Hepatocyte (in vitro differentiated cells): ENCODE measurements around the gene JOSD2. TPM values are rescaled to one million over a fixed set of nuclear protein-coding genes. Genes with fewer than 3 reads are reported as not detected.

Experiments used
- DNase-seq: peaks from one replicate; pipeline ENCODE4 v3.0.0-alpha.2; 2016; ENCODE audit warnings: low spot score
- H2AFZ ChIP-seq: fragments of 200-600 bp; sonication (generic); 2 replicates; pipeline ENCODE4 v1.6.0; 2016; ENCODE audit warnings: antibody characterized with exemption, mild to moderate bottlenecking
- H3K27ac ChIP-seq: fragments of 200-600 bp; sonication (generic); 2 replicates; pipeline ENCODE4 v1.5.1; 2016; ENCODE audit warnings: mild to moderate bottlenecking
- H3K27me3 ChIP-seq: fragments of 200-600 bp; sonication (generic); 2 replicates; pipeline ENCODE4 v1.6.1; 2016
- H3K36me3 ChIP-seq: fragments of 200-600 bp; sonication (generic); replicated peaks from 2 replicates; pipeline ENCODE4 v1.5.1; 2016; ENCODE audit warnings: low read depth; ENCODE audit not compliant: insufficient read depth
- H3K4me1 ChIP-seq: fragments of 200-600 bp; sonication (generic); 2 replicates; pipeline ENCODE4 v1.5.1; 2016; ENCODE audit warnings: mild to moderate bottlenecking, moderate library complexity; ENCODE audit not compliant: insufficient read depth
- H3K4me2 ChIP-seq: fragments of 200-600 bp; sonication (generic); 2 replicates; pipeline ENCODE4 v1.6.0; 2016
- H3K4me3 ChIP-seq: fragments of 200-600 bp; sonication (generic); 2 replicates; pipeline ENCODE4 v1.5.1; 2016; ENCODE audit warnings: mild to moderate bottlenecking
- H3K79me2 ChIP-seq: fragments of 200-600 bp; sonication (generic); 2 replicates; pipeline ENCODE4 v1.6.0; 2017; ENCODE audit warnings: mild to moderate bottlenecking
- H3K9me2 ChIP-seq: fragments of 200-600 bp; sonication (generic); replicated peaks from 2 replicates; pipeline ENCODE4 v1.6.0; 2017; ENCODE audit warnings: mild to moderate bottlenecking; ENCODE audit not compliant: insufficient read depth
- H3K9me3 ChIP-seq: fragments of 200-600 bp; sonication (generic); 2 replicates; pipeline ENCODE4 v1.5.1; 2016; ENCODE audit warnings: low read depth, mild to moderate bottlenecking
- H4K20me1 ChIP-seq: fragments of 200-600 bp; sonication (generic); 2 replicates; pipeline ENCODE4 v1.6.0; 2016; ENCODE audit warnings: mild to moderate bottlenecking; ENCODE audit not compliant: insufficient read depth, poor library complexity, severe bottlenecking
- EZH2 ChIP-seq: fragments of 200-600 bp; sonication (generic); IDR thresholded peaks from 2 replicates; pipeline ENCODE4 v1.6.1; 2016; ENCODE audit warnings: antibody characterized with exemption, mild to moderate bottlenecking, borderline replicate concordance
- EZH2phosphoT487 ChIP-seq: fragments of 200-600 bp; sonication (generic); IDR thresholded peaks from one replicate; pipeline ENCODE4 v1.6.1; 2018; ENCODE audit warnings: antibody characterized with exemption, mild to moderate bottlenecking, low read depth, moderate library complexity; ENCODE audit not compliant: unreplicated experiment, severe bottlenecking
- WGBS: methylation state at CpG from one replicate; pipeline ENCODE4 v1.1.6; 2016; ENCODE audit warnings: low lambda C conversion rate; ENCODE audit errors: missing lambda C conversion rate; 5-methylcytosine and 5-hydroxymethylcytosine counted together
- polyA plus RNA-seq: library from polyadenylated mRNA; unstranded; fragments of >200 nt; fragmentation: Nextera tagmentation; extraction: Ambion mirVana; gene quantifications from 2 replicates; pipeline ENCODE4 v1.2.1, GENCODE V29; 2016
- total RNA-seq: library from RNA; depleted of rRNA; stranded (reverse); fragments of >200 nt; gene quantifications from 2 replicates; pipeline ENCODE4 v1.2.3, GENCODE V29; 2014
- TF ChIP-seq, protein P1 (sequence below): fragments of 200-600 bp; sonication (generic); IDR thresholded peaks from 2 replicates; pipeline ENCODE4 v1.5.1; 2016; ENCODE audit warnings: antibody characterized with exemption, mild to moderate bottlenecking; ENCODE audit not compliant: poor library complexity

JOSD2 gene
- total and polyA plus RNA-seq, 2 experiments from 2014 or later, result 19.0 to 82.9 TPM

DNA sequence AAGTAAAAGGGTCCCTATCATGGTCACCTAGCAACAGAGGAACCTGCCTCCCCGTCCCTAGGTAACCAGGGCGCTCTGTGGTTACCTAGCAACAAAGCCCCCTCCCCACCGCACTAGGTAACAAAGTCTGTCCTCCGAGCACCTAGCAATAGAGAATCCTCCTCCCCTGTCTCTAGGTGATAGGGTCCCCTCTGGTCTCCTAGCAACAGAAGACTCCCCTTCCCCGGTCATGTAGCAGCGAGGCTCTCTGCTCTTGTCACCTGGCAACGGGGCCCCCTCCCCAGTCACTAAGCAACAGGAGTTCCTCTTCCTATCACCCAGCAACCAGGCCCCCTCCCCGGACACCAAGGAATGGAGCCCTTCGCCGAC, 307 bp downstream of the JOSD2 start:
- H3K9me2 ChIP-seq, result no peaks in the 10 kb centered on the region
- H3K4me2 ChIP-seq, result peak overlapping the region; percentile 84
- H3K27me3 ChIP-seq, result no peaks in the 10 kb centered on the region
- WGBS, result 4% methylated on average over 10 of the region's 10 CpGs
- peak overlapping the region; percentile 17 for H3K4me3 ChIP-seq
- peak overlapping the region; percentile 17 for H2AFZ ChIP-seq
- H3K27ac ChIP-seq, result peak overlapping the region; percentile 14
- no peaks in the 10 kb centered on the region for H3K36me3 ChIP-seq
- DNase-seq, result no peak
- no peaks in the 10 kb centered on the region for H4K20me1 ChIP-seq
- TF ChIP-seq EZH2phosphoT487 (no peak), EZH2 (no peak)
- TF ChIP-seq, protein P1, sequence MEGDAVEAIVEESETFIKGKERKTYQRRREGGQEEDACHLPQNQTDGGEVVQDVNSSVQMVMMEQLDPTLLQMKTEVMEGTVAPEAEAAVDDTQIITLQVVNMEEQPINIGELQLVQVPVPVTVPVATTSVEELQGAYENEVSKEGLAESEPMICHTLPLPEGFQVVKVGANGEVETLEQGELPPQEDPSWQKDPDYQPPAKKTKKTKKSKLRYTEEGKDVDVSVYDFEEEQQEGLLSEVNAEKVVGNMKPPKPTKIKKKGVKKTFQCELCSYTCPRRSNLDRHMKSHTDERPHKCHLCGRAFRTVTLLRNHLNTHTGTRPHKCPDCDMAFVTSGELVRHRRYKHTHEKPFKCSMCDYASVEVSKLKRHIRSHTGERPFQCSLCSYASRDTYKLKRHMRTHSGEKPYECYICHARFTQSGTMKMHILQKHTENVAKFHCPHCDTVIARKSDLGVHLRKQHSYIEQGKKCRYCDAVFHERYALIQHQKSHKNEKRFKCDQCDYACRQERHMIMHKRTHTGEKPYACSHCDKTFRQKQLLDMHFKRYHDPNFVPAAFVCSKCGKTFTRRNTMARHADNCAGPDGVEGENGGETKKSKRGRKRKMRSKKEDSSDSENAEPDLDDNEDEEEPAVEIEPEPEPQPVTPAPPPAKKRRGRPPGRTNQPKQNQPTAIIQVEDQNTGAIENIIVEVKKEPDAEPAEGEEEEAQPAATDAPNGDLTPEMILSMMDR, result no peak
- peaks cover 5% of the 10 kb centered on the region for H3K4me1 ChIP-seq
- H3K79me2 ChIP-seq, result no peaks in the 10 kb centered on the region
- H3K9me3 ChIP-seq, result no peaks in the 10 kb centered on the region

- TF ChIP-seq, protein P1, result no peak
- TF ChIP-seq EZH2 (no peak), EZH2phosphoT487 (no peak)
- Histone ChIP-seq H3K27ac (peak overlapping the region; percentile 14), H3K9me2 (no peaks in the 10 kb centered on the region), H2AFZ (peak overlapping the region; percentile 17), H3K9me3 (no peaks in the 10 kb centered on the region), H3K4me1 (peaks cover 5% of the 10 kb centered on the region), H3K4me3 (peak overlapping the region; percentile 17), H3K4me2 (peak overlapping the region; percentile 84), H4K20me1 (no peaks in the 10 kb centered on the region), H3K27me3 (no peaks in the 10 kb centered on the region), H3K36me3 (no peaks in the 10 kb centered on the region), H3K79me2 (no peaks in the 10 kb centered on the region)
- no peak for DNase-seq
- 67% methylated on average over 23 of the region's 26 CpGs for WGBS
Measured at GRCh38 chr19:50510121-50510670, 795 bp downstream of the JOSD2 start.

DNA sequence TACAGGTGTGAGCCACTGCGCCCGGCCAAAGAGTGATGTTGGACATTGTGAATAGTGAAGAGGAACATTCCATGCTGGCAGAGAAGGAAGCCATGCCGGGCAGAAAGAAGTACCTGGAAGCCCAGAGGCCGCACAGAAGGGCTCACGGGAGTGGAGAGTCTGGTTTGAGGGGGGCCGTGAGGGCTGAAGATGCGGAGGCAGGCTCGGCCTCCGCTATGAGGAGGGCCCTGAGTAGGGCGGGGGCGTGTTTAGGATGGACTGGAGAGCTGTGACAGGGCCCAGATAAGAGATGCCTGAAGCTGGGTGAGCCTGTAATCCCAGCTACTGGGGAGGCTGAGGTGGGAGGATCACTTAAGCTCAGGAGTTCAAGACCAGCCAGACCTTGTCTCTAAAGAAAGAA, 1.6 kb downstream of the JOSD2 start:
- Histone ChIP-seq H3K79me2 (no peaks in the 10 kb centered on the region), H3K4me1 (peaks cover 5% of the 10 kb centered on the region), H3K36me3 (no peaks in the 10 kb centered on the region), H3K9me3 (no peaks in the 10 kb centered on the region), H3K27me3 (no peaks in the 10 kb centered on the region), H2AFZ (no peak overlapping the region), H3K9me2 (no peaks in the 10 kb centered on the region), H3K4me2 (no peak overlapping the region), H3K27ac (no peak overlapping the region), H3K4me3 (no peak overlapping the region), H4K20me1 (no peaks in the 10 kb centered on the region)
- DNase-seq, result no peak
- no peak for TF ChIP-seq EZH2
- TF ChIP-seq, protein P1, result no peak
- TF ChIP-seq EZH2phosphoT487, result no peak
- WGBS, result 93% methylated on average over 11 of the region's 11 CpGs

DNA sequence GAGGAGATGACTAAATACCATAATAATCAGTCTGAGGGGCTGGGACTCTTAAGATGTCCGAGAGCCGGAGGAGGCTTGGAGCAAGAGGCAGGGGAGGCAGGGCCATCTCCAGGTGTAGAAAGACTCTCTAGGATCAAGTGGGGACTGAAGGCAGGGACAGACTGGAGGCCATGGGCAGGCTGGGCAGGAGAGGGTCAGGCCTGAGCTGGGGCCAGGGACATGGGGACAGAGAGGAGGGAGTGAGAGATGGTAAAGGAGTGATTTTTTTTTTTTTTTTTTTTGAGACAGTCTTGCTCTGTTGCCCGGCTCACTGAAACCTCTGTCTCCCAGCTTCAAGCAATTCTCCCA, 2.2 kb downstream of the JOSD2 start:
- no peak overlapping the region for H3K27ac ChIP-seq
- no peaks in the 10 kb centered on the region for H3K27me3 ChIP-seq
- TF ChIP-seq EZH2 (no peak), EZH2phosphoT487 (no peak)
- TF ChIP-seq, protein P1, result no peak
- H3K79me2 ChIP-seq, result no peaks in the 10 kb centered on the region
- 86% methylated on average over 3 of the region's 3 CpGs for WGBS
- no peak overlapping the region for H3K4me3 ChIP-seq
- peaks cover 5% of the 10 kb centered on the region for H3K4me1 ChIP-seq
- no peaks in the 10 kb centered on the region for H4K20me1 ChIP-seq
- no peak for DNase-seq
- H3K9me3 ChIP-seq, result no peaks in the 10 kb centered on the region
- H2AFZ ChIP-seq, result no peak overlapping the region
- H3K36me3 ChIP-seq, result no peaks in the 10 kb centered on the region
- H3K9me2 ChIP-seq, result no peaks in the 10 kb centered on the region
- no peak overlapping the region for H3K4me2 ChIP-seq
